Uterus (tissue), 4 donors: Measurements from ENCODE around the gene ACSF3. TPM values are rescaled to one million over a fixed set of nuclear protein-coding genes. Genes with fewer than 3 reads are reported as not detected.

Experiments used
- DNase-seq, 2 donors: peaks; one replicate each; pipeline ENCODE4 v3.0.0-alpha.2; 2019 to 2020
- H3K27ac ChIP-seq, 2 donors: fragments of 200-600 bp; sonication (generic); 1 replicate in 1 of 2; 2 replicates in 1 of 2; pipeline ENCODE4 v1.5.1; 2016 to 2018
- H3K27me3 ChIP-seq, 2 donors: fragments of 200-600 bp; sonication (generic); one replicate each; pipeline ENCODE4 v1.5.1; 2018 to 2019; ENCODE audit warnings: control low read depth in 1 of 2
- H3K36me3 ChIP-seq, 2 donors: fragments of 200-600 bp; sonication (generic); one replicate each; pipeline ENCODE4 v1.5.1; 2019; ENCODE audit warnings: control low read depth in 1 of 2
- H3K4me1 ChIP-seq, 2 donors: fragments of 200-600 bp; sonication (generic); one replicate each; pipeline ENCODE4 v1.5.1; 2018 to 2019; ENCODE audit warnings: control low read depth in 1 of 2
- H3K4me3 ChIP-seq, 2 donors: fragments of 200-600 bp; sonication (generic); 1 replicate in 1 of 2; 2 replicates in 1 of 2; pipeline ENCODE4 v1.5.1; 2018 to 2019; ENCODE audit warnings: mild to moderate bottlenecking in 1 of 2
- H3K9me3 ChIP-seq, 2 donors: fragments of 200-600 bp; sonication (generic); one replicate each; pipeline ENCODE4 v1.5.1; 2019; ENCODE audit warnings: control low read depth in 1 of 2
- POLR2A ChIP-seq, 2 donors: fragments of 450-650 bp; IDR thresholded peaks; one replicate each; pipeline ENCODE4 v1.6.1; 2016; ENCODE audit warnings: antibody characterized with exemption in 2 of 2, mild to moderate bottlenecking in 1 of 2, moderate library complexity in 1 of 2
- intact Hi-C: fragments of 100-400 bp; cut with DNase I; formaldehyde crosslinking; loops from one replicate; pipeline ENCODE4 v1.15.1; 2023; ENCODE audit warnings: low total_unique reads
- total RNA-seq, 4 donors: library from RNA; depleted of rRNA in 3 of 4; stranded (reverse); fragments of >200 nt in 3 of 4; gene quantifications; one replicate each; pipeline versions ENCODE4 v1.1.0 to v1.2.4, GENCODE V29; 2014 to 2023
- TF ChIP-seq, protein P1 (sequence below), 4 experiments: fragments of 200-600 bp in 2 of 4; fragments of 450-650 bp in 2 of 4; sonication (generic) in 2 of 4; IDR thresholded peaks; one replicate each; pipeline ENCODE4 v1.5.1; 2016 to 2019; ENCODE audit warnings: antibody characterized with exemption in 4 of 4, mild to moderate bottlenecking in 2 of 4, moderate library complexity in 1 of 4
- donor health status: DM: yes; HTN: yes; CAD: no.

Gene ACSF3
- total RNA-seq, 4 donors from 2014 or later, result 7.4 to 39.0 (median 18.2) TPM

DNA sequence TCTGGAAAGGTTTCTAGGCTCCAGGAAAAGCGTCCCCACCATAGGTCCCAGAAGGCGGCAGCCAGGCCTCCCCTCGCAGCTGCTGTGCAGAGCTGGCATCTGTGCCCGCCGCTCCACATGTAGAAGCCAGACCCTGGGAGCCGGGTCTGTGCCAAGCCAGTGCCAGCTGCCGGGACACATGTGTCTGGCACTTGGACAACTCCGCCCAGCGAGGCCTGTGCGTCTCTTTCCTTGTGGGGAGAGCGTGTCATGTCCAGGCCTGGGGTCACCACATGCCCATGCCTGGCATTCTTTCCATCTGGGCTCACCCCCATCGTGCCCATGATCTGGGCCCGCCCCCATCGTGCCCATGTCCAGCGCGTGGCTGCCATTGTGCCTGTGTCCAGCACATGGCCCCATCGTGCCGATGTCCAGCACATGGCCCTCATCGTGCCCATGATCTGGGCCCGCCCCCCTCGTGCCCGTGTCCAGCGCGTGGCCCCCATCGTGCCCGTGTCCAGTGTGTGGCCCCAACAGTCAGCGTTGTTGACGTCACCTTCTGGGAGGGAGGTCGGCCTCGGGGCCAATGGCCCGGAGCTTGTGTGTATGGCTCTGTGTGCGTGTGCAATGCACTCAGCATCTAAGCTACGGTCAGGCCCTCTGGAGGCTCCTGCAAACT is 13.3 kb upstream of the ACSF3 start:
- Histone ChIP-seq H3K4me1 (no peaks in the 10 kb centered on the region), H3K27ac (no peak overlapping the region), H3K36me3 (no peaks in the 10 kb centered on the region), H3K4me3 (no peak overlapping the region), H3K27me3 (no peaks in the 10 kb centered on the region), H3K9me3 (no peaks in the 10 kb centered on the region)
- no peak for DNase-seq
- TF ChIP-seq, protein P1, sequence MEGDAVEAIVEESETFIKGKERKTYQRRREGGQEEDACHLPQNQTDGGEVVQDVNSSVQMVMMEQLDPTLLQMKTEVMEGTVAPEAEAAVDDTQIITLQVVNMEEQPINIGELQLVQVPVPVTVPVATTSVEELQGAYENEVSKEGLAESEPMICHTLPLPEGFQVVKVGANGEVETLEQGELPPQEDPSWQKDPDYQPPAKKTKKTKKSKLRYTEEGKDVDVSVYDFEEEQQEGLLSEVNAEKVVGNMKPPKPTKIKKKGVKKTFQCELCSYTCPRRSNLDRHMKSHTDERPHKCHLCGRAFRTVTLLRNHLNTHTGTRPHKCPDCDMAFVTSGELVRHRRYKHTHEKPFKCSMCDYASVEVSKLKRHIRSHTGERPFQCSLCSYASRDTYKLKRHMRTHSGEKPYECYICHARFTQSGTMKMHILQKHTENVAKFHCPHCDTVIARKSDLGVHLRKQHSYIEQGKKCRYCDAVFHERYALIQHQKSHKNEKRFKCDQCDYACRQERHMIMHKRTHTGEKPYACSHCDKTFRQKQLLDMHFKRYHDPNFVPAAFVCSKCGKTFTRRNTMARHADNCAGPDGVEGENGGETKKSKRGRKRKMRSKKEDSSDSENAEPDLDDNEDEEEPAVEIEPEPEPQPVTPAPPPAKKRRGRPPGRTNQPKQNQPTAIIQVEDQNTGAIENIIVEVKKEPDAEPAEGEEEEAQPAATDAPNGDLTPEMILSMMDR (IDR thresholded peaks at IDR 0.05), result no peak
- intact Hi-C loops, result no loop called here

DNA sequence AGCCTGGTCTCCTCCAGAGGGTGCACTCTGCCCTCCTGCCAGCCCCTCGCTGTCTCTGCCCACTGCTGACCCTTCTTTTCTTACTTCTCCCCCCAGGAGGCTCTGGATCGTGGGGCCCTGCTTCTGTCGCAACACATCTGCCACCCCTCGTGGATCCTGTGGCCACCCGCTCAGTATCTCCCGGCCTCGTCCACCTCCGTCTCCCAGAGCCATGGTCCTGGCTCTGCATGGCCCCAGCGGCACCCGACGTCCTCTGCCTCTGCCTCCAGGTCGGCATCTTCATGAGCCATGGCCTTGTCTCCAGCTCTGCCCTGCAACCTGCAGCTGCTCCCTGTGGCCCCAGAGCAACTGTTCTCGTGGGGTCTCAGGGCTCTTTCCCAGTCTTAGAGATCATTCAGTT is 12.1 kb upstream of the ACSF3 start:
- intact Hi-C loops, result no loop called here
- Histone ChIP-seq H3K27ac (no peak overlapping the region), H3K4me1 (no peaks in the 10 kb centered on the region), H3K9me3 (no peaks in the 10 kb centered on the region), H3K36me3 (no peaks in the 10 kb centered on the region), H3K27me3 (no peaks in the 10 kb centered on the region), H3K4me3 (no peak overlapping the region)
- no peak for DNase-seq
- no peak for TF ChIP-seq POLR2A (IDR thresholded peaks at IDR 0.05)
- TF ChIP-seq, protein P1 (IDR thresholded peaks at IDR 0.05), result no peak

DNA sequence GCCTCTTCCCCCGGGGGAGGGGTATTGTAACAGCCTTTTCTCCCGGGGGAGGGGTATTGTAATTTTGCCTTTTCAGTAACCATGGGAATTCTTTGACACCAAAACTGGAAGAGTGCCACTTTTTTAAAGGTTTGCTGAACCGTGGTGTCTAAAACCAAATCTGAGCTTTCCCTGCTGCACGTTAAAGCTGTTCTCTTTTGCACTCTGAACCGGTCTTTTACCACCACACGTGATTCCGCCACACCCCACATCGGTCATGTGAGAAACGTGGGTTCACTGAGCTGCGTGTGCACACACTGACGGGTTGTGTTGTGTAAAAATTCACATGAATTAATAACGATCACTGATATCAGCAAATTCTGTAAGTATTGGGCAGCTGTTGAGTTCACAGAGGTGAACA is 9.2 kb upstream of the ACSF3 start:
- TF ChIP-seq POLR2A (IDR thresholded peaks at IDR 0.05), result no peak
- TF ChIP-seq, protein P1 (IDR thresholded peaks at IDR 0.05), result no peak
- H3K36me3 ChIP-seq, result no peaks in the 10 kb centered on the region
- intact Hi-C loops, result no loop called here

DNA sequence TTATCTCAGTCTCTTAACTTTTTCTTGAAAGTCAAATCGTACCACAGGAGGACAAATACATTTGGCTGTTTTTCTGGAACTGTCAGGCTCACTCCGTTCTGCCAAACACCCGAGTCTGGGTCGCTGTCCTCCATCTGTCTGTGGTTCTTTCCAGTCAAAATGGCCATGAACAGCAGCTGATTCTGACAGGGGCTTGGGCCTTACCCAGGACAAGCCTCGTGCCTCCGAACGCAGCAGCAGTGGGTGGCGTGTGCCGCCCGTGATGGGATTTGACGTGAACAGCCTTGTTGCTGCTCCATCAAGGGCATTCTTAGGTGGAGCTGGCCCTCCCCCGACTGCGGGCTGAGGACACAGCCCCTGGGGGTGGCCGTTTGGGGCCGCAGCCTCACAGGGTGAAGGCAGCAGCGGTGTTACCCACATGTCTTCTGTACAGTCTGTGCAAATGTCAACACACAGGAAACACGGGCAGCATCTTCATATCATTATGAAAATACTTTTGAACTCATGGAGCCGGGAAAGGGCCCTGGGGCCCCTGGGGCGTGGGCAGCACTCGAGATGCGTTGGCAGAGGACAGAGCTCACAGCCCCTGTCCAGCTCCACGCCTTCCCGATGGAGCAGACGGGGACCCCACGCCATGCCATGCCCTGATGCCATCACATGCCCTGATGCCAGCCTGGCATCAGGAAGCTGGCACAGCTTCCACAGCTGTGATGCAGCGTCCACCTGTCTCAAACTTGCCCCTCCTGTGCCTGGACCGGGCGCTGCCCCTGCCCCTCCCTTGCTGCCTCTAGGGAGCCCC is 8.6 kb upstream of the ACSF3 start:
- no peak for DNase-seq
- no peaks in the 10 kb centered on the region for H3K4me1 ChIP-seq
- no peaks in the 10 kb centered on the region for H3K36me3 ChIP-seq
- no peaks in the 10 kb centered on the region for H3K27me3 ChIP-seq
- no peak overlapping the region for H3K4me3 ChIP-seq
- intact Hi-C loops, result no loop called here
- no peaks in the 10 kb centered on the region for H3K9me3 ChIP-seq
- TF ChIP-seq, protein P1 (IDR thresholded peaks at IDR 0.05), result no peak
- no peak for TF ChIP-seq POLR2A (IDR thresholded peaks at IDR 0.05)
- H3K27ac ChIP-seq, result no peak overlapping the region

More for the DNA sequence above, 9.2 kb upstream of the ACSF3 start:
- Histone ChIP-seq H3K27ac (no peak overlapping the region), H3K4me1 (no peaks in the 10 kb centered on the region), H3K9me3 (no peaks in the 10 kb centered on the region), H3K4me3 (no peak overlapping the region), H3K27me3 (no peaks in the 10 kb centered on the region)
- DNase-seq, result no peak

DNA sequence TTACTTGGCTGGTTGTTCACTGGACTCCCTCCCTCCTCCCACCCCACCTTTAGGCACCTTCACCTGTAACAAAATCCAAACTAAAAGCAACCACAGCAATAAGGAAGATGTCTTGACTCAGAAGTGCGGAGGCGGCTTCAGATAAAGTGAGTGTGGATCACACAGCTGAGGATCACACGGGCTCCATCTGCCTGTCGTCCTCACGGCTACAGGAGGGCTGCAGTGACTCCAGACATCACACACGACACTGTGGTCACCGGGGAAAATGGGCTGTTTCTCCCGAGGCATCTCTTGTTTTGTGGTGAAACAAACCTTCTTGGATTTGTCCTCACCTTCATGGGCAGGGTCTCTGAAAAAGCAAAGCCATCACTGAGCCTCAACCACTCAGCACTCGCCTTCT is 7.9 kb upstream of the ACSF3 start:
- no peak for DNase-seq
- intact Hi-C loops, result no loop called here

More for the DNA sequence above, 7.9 kb upstream of the ACSF3 start:
- Histone ChIP-seq H3K9me3 (no peaks in the 10 kb centered on the region), H3K4me1 (no peaks in the 10 kb centered on the region), H3K27me3 (no peaks in the 10 kb centered on the region), H3K4me3 (no peak overlapping the region), H3K27ac (no peak overlapping the region), H3K36me3 (no peaks in the 10 kb centered on the region)
- TF ChIP-seq, protein P1 (IDR thresholded peaks at IDR 0.05), result no peak
- no peak for TF ChIP-seq POLR2A (IDR thresholded peaks at IDR 0.05)
